Limb (tissue), 2 donors: ENCODE measurements around the gene ZFHX2.
"Not testable (repeated sequence)": the region's sequence is repeated elsewhere in the genome, so short reads cannot be mapped to it uniquely, and the experiment has no call there.

Experiments used
- DNase-seq, 2 donors: peaks; one replicate each; pipeline ENCODE4 v3.0.0-alpha.2; 2016; ENCODE audit errors: extremely low spot score in 2 of 2

Gene ZFHX2

DNA sequence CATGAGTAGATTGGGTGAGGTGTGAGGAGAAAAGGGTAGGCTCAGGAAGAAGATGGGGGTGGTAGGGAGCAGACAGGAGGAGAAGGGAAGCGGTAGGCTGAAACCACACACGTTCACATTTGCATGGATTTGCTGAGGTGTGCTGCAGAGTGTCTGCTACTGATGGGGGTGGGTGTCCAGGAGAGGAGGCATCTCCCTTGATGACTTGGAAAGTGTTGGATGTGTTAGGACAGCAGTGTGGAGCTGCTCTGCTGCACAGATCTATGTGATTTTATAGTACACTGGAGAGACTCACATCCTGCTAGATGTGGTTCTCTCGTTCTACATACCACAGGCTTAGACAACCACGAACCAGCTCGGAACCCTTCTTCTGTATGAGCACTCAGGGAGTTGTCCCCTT is 9.3 kb downstream of the ZFHX2 start:
- DNase-seq: no peak

DNA sequence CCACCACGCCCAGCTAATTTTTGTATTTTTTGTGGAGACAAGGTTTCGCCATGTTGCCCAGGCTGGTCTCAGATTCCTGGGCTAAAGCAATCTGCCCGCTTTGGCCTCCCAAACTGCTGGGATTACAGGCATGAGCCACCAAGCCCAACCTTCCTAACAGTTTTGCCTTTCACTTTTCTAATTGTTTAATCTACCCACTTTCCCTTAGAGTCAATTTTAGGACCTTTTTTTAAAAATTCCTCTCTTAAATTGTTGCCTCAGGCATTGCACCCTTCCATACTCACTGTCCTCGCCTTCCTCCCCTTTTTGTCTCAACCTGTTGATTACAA is 11.5 kb downstream of the ZFHX2 start:
- DNase-seq: no peak

DNA sequence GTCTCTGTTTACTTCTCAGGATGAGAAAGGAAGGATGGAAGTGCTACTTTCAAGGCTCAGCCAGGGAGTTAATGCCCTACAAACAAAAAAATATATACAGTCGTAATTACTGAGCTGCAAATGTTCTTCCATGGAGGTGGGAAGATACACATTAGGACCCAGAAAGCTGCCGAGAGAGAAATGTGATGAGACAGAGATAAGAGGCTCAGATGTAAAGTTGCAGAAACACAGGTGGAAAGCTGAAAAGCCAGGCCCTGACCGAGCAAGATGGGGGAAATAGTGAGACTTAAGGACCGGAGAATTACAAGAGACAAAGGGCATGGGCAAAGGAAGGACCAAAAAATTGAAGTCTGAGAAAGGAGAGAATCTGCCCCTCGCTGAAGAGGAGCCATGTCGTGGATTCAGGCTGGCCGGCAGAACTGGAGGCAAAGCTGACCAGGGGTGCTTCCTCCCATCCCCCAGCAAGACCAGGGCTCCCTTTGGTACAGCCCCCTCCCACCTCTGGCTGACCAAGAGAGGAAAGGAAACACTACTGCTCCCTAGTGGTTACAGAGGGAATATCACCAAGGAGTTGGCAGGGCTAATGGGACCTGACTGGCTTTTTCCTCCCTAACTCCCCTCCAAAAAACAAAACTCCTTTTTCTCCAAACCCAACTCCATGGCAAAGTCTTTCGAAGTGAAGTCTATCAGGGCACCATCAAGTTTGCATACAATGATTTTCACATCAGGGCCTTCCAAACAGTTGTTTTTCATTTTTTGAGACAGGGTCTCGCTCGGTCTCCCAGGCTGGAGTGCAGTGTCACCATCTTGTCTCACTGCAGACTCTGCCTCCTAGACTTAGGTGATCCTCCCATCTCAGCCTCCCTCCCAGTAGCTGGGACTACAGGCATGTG is 12.1 kb downstream of the ZFHX2 start:
- DNase-seq: peak in 1 of 2 donors; percentile 48

DNA sequence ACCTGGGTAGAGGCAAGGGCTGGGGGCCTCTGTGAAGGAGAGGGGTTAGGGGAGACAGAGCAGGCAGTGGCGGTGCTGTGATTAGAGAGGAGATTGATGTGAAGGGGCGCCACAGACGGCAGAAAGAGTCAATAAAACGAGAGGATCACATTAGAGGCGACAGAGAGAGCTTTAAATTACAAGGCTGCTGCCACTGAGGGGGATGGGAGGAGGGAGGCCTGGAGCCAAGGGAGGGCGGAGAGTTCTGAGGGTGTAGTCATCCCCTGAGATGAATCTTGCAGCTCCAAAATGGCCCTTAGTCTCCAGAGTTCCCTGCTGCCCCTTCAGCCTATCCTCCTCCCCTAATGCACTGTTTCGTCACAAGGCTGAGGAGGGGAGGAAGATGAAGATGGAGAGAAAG is 12.8 kb downstream of the ZFHX2 start:
- peak in 1 of 2 donors; percentile 65 for DNase-seq

DNA sequence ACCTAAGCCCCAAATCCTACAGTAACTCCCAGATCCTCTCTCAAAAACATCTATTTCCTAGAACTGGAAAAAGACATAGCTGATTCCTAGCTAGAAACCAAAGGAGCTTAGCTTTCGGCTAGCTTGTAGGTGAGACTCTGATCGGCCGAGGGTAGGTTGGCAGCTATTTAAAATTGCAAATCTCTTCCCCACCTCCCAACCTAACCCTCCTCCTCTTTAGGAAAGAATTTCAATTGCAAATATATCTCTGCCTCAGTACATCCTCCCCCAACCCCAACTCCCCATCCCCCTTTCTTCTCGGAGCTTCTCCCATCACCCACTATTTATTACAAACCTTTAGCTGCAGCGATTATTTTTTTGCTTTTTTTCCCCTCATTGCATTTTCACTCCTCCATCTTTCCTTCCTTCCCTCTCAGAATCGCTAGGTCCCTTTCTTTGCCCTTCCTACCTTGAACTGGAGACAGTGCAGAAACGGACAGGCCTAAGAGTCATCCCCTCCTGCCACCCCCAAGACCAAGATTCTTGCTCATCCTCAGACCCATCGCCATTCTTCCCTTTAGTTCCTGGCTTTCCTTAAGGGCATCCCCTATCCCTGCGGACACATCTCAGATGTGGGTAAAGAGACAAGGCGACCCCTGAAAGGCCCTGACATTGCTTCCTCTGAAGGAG is 13.4 kb downstream of the ZFHX2 start:
- no peak for DNase-seq

DNA sequence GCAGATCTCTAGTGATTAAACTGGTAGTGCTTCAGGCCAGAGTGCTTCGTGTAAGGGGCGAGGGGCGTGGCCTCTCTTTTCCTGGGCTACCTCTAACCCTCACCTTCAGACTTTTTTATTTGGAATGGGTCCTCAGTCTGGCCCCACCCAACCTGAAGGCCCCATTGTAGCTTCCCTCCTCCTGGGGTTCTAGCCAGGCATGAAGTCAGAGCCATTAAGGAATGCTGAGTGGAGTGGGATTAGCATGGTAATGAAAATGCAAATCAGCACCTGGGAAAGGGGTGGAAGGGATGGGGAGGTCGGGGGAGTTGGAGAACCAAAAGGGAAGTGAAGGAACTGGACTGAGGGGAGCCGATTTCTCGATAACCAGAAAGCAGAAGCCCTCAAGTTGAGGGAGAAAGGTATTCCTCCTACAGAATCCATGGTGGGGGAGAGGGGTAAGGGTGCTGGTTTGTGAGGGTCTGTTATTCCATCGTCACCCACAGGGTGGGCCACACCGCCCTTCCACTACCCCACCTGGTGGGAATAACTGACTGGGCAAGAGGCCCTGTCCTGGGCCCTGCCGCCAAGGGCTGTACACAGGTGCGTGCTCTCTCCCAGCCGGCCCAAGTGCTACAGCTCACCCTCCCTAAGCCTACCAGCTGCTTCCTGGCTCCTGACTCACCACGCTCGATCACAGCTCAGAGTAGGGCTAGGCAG is 14.1 kb downstream of the ZFHX2 start:
- no peak for DNase-seq

DNA sequence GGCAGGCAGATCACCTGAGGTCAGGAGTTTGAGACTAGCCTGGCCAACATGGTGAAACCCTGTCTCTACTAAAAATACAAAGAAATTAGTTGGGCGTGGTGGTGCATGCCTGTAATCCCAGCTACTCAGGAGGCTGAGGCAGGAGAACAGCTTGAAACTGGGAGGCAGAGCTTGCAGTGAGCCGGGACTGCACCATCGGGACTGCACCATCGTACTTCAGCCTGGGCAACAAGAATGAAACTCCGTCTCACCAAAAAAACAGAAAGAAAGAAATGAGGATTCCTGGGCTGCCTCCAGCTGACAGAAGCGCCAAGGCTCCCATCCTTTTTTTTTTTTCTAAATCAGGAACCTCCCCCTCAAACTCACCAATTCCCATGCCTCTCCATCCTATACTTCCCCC is 14.7 kb downstream of the ZFHX2 start:
- not testable (repeated sequence) for DNase-seq

DNA sequence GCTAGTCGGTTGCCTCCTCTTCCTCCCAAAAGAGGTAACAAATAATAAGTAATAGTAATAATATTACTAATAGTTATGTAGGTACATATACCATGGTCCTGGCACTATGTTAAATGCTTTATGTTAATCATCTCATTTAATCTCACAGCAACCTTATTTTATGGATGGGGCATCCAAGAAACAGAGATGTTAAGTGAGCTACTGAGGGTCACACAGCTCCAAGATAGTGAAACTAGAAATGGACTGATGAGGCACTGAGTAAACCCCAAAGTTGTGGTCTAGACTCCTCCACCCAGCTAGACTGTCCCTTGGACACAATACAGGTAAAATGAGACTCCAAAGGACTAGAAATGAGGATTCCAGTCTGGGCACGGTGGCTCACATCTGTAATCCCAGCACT is 15.1 kb downstream of the ZFHX2 start:
- DNase-seq: no peak

DNA sequence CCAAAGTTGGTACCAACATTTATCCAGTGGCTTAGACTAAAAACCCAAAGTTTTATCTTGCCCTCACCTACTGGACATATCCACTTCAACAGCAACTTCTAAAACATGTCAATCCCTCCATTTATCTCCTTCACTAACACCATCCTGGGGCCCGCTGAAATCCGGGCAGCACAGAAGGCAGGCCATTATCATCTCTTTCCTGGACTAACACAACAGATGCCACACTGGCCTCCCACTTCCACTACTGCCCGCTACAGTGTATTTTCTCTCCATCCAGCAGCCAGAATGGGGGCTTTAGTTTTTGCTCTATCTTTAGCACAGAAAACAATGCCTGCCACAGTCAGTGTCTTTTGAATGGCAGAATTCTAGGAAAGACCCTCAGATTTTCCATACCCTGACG is 15.6 kb downstream of the ZFHX2 start:
- no peak for DNase-seq

DNA sequence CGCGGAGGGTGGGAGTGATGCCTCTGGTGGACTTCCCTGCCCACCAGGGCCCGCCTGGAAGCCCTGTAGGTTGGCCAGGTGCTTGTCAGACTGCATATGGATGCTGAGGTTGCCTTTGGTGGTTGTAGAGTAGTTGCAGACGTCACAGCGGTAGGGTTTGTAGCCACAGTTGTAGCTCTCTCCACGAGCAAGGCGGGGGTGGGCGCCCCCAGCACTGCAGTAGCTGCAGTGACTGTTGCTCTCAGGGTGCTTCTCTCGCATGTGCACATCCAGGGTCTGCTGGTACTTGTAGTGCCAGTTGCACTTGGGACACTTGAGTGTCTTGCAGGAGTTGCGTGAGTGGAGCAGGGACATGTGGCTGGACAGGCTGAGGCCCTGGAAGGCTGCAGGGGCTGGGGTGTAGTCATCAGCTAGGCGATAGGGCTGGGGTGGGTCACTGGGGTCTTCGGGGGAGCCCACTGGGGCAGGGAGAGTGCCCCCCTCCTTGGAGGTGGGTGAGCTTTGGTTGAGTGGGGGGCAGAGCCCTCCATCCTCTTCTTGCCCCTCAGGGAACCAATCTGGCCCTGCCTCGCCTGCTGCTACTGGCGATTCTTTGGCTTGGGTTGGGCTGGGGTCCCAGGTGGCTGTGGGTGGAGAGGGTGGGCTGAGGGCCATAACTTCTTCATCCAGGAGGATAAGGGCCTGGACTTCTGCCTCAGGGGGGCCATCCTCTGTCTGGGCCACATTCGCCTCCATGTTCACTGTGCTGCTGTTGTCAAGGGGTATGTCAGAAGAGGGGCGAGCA is 17.7 kb downstream of the ZFHX2 start:
- no peak for DNase-seq

DNA sequence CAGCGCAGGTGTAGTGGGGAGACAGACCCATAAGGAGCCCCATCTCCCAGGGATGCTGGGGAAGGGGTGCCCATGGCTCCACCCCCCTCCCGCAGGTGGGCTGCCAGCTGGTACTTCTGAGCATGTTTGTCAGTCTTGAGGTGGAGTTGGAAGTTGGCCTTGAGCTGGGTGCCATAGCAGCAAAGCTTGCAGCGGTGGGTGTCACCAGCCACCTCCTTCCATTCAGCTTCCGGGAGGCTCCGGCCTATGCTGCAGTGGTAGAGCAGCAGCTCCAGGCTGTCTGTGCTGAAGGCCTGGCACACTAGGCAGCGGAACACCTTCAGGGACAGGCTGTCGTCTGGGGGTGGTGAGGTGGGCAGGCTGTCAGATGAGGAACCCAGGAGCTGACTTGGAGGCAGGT is 18.9 kb downstream of the ZFHX2 start:
- no peak for DNase-seq

DNA sequence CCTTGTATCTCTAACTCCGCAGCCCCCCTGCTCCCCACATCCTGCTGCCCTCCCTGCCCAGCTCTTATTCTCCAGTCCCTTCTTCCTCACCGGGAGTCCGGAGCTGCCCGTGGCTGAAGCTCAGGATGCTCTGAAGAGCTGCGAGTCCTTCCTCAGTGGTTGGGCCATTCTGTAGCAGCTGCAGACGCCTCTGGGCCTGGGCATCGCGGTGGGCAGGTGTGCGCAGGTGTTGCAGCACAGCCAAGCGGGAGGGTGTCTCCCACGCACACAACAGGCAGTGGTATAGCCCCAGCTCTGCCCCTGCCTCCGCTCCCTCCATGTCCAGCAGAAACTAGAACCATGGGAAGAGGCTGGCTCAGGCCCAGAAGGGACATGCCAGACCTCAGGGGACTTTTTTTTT is 20.2 kb downstream of the ZFHX2 start:
- DNase-seq: no peak

DNA sequence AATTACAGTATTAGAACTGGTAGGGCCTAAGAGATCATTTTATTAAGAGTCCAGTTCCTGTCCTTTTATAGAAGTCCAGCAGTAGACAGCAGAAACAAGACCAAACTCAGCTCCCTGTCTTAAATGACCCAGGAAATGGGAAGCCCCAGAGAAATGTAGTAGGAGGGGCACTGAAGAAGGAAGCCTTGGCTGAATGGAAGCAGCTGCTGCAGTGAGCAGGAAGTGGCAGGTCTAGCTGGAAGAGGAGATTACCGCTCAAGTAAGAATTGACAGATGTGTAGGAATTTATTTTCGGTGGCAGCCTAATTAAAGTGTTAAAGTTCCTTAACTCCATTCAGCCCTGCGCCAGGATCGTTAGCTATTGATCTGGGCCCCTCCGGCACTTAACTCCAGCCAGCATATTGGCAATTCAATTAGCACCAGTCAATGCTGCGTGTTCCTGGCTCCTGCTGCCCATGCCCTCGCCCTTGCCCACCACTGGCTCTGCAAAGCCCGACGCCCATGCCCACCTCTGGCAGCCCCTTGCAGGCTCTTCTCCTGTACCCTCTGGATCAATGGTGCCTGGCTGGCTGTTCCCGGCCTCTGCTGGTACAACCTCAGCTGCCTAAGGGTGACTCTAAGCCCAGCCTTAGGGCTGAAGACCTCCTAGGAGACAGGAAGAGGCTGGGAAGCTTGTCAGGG is 21.1 kb downstream of the ZFHX2 start:
- no peak for DNase-seq

DNA sequence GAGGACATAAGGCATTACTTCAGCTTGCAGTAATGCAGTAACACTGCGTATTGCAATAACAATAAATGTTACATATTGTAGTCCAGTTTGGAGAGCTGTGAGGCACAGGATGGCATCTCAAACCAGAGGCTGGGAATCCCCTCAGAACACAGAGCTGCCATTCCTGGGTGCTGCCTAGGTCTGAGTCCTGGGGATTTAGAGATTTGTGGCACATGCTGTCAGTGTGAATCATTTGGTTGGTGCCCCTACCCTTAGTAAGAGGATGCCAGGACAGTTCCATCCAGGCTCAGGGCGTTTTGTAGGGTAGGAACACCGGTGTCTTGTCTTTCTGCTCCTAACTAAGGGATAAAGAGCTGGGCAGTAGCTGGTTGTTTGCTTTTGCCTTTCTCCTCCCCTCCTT is 22.5 kb downstream of the ZFHX2 start:
- no peak for DNase-seq

DNA sequence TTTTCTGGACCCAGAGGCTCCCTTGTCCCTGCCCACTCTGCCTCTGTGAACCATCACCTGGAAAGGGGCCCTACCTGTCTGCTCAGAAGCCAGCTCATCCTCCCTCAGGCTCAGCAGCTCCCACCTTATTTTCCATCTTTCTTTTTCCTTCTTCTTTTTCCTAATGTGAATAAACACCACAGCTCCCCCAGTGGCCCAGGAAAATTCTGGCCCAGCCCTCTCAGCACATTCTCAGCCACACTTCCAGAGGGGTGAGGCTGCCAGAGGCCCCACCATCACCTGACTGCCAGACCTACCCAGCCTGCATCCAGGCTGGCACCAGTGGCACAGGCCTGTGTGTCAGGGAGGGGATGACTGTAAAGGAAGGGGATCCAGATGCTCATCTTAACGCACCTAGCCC is 23.0 kb downstream of the ZFHX2 start:
- DNase-seq: no peak

DNA sequence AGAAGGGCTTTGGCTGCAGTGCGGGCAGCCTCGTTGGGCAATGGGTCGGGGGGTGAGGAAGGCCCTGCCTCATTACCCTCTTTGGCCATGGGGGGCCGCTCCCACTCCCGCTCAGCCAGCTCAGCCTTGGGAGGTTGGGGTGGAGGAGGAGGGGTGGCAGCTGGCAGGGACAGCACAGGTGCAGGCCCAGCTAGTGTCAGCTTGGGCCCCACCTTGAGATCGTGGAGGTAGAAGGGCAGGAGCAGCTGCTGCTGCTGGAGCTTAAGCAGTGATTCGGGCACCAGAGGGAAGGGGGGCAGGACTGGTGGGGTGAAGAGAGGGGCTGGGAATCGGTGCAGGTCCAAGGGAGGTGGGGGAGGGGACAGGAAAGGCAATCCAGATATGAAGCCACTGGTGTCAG is 26.0 kb downstream of the ZFHX2 start:
- DNase-seq: no peak

DNA sequence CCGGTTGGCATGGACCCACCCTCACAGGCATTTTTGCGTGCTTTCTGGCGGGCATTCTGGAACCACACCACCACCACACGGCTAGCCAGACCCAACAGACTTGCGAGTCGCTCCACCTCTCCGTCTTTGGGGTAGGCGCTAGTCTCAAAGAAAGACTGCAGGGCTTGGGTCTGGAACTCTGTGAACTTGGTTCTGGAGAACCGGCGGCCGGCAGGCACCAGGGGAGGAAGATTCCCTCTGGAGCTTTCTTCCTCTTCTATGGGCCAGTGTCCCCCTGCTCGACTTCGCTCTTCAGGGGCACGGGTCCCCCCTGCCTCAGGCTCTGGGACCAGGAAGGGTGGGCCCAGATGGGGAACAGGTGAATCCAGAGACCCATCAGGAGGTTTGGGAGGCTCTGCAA is 26.6 kb downstream of the ZFHX2 start:
- no peak for DNase-seq

DNA sequence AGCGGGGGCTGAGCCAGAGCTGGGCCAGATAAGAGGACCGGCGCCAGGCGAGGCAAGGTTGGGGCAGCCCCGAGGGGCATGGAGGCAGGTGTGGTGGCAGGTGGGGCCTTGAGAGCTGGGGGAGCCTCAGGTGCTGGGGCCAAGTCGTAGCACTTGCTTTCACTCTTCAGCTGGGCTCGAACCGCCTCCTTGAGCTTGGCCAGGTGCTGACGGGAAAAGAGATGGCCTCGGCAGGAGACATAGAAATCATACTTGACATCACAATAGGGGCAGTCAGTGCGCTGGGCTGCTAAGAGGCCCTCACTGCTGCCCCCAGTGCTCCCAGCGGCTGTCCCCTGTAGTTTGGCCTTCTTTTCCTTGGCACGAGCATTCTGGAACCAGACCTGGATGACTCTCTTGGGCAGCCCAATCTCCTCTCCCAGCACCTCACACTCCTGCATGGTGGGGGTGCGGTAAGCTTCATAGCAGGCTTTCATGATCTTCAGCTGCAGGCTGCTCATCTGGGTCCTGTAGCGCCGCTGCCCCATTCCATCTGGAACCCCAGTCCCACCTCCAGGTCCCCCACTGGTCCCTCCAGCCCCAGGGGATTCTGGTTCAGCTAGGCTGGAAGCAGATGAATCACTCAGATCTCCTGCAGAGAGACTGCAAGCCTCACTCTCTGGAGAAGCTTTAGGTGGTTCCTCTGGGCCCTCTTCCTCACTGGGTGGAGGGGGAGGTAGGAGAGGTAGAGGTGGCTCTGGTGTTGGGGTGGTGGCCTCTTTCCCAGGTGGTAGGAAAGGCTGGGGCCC is 28.1 kb downstream of the ZFHX2 start:
- no peak for DNase-seq

DNA sequence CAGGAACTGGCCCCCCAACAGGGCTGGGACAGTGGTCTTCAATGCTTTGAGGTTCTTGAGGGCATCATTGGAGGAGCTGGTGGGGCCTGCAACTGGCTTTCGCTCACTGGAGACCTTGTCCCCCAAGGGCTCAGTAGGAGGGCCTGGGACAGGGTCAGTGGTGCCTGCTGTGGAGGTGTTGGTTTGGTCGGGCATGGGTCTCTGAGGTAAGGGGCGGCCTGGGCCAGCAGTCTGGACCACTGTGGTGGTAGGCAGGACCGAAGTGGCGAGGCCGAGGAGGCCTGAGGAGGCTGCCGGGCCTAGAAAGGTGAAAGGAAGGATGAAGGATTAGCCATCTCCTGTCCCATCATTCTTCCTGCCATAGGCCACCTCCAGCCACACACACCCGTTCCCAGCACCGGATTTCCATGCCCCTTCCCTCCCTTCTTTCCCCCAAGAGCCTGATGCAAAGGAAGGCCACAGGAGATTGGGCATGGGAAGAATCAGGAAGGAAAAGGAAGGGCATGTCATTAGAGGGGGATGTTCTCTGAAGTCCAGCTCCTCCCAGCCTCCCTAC is 28.8 kb downstream of the ZFHX2 start:
- DNase-seq: no peak
